ENCODE measurements around the gene OR51B5. TPM values are rescaled to one million over a fixed set of nuclear protein-coding genes. Genes with fewer than 3 reads are reported as not detected.
A peak's percentile ranks its signal among the peaks of the same experiment; 100 is the strongest.
"Not testable (repeated sequence)": the region's sequence is repeated elsewhere in the genome, so short reads cannot be mapped to it uniquely, and the experiment has no call there.

OR51B5 gene
- total and polyA plus RNA-seq, 2 experiments from 2014 or later: not detected

- not testable (repeated sequence) for DNase-seq (ENCODE audit: low spot score); H4K20me1 ChIP-seq (replicated peaks; ENCODE audit: insufficient read depth); H3K27me3 ChIP-seq (ENCODE audit: insufficient read depth); H3K4me3 ChIP-seq; H3K9me2 ChIP-seq (ENCODE audit: insufficient read depth); H3K27me3 Mint-ChIP-seq (ENCODE audit: insufficient read depth, low read depth, poor library complexity); H3K9me3 Mint-ChIP-seq; H2AFZ ChIP-seq; ATAC-seq; H3K4me2 ChIP-seq; H3K4me1 Mint-ChIP-seq; H3K79me2 ChIP-seq (replicated peaks; ENCODE audit: insufficient read depth); H3K4me3 Mint-ChIP-seq; H3F3A ChIP-seq (replicated peaks; ENCODE audit: low read depth); H3K36me3 ChIP-seq (ENCODE audit: insufficient read depth); H3K27ac ChIP-seq (ENCODE audit: low read depth); H3K36me3 Mint-ChIP-seq (ENCODE audit: low read depth)
- H3K27ac Mint-ChIP-seq: 0 out of 2 replicates have a peak overlapping the region, but pooled peaks have one; percentile 38
- peaks cover 20% of the 10 kb centered on the region for H3K4me1 ChIP-seq (ENCODE audit: insufficient read depth)
- peak in 1 of 2 experiments; percentile 40; a peak in 2 of 4 replicates for TF ChIP-seq CTCF (conservative IDR thresholded peaks at IDR 0.05; ENCODE audit: low read depth in 2 of 2)
Observed at GRCh38 chr11:5366365-5366764, 23.0 kb upstream of the OR51B5 start.

- Histone ChIP-seq H3K4me1 (ENCODE audit: insufficient read depth) (peaks cover 17% of the 10 kb centered on the region), H3K4me3 (no peak overlapping the region), H2AFZ (no peak overlapping the region), H3F3A (replicated peaks; ENCODE audit: low read depth) (no peaks in the 10 kb centered on the region), H3K27me3 (ENCODE audit: insufficient read depth) (no peaks in the 10 kb centered on the region), H3K4me2 (no peak overlapping the region), H4K20me1 (replicated peaks; ENCODE audit: insufficient read depth) (no peaks in the 10 kb centered on the region), H3K9me2 (ENCODE audit: insufficient read depth) (no peaks in the 10 kb centered on the region), H3K79me2 (replicated peaks; ENCODE audit: insufficient read depth) (no peaks in the 10 kb centered on the region), H3K27ac (ENCODE audit: low read depth) (no peak overlapping the region), H3K36me3 (ENCODE audit: insufficient read depth) (no peaks in the 10 kb centered on the region)
- H3K9me3 Mint-ChIP-seq: peaks cover 4% of the 10 kb centered on the region; the same call in 1 of the 3 replicates
- H3K36me3 Mint-ChIP-seq (ENCODE audit: low read depth): no peaks in the 10 kb centered on the region
- no peak overlapping the region for H3K4me3 Mint-ChIP-seq
- H3K27ac Mint-ChIP-seq: no peak overlapping the region
- ATAC-seq (no peak), DNase-seq (ENCODE audit: low spot score) (no peak)
- peaks cover 2% of the 10 kb centered on the region for H3K27me3 Mint-ChIP-seq (ENCODE audit: insufficient read depth, low read depth, poor library complexity)
- peaks cover 8% of the 10 kb centered on the region; the same call in 2 of the 3 replicates for H3K4me1 Mint-ChIP-seq
- no peak for TF ChIP-seq CTCF (conservative IDR thresholded peaks at IDR 0.05; ENCODE audit: low read depth in 2 of 2)
- TF ChIP-seq CREB1 (CRISPR knock-in tag; IDR thresholded peaks at IDR 0.05; ENCODE audit: low read depth): no peak
- no peak for TF ChIP-seq POLR2AphosphoS5 (IDR thresholded peaks at IDR 0.05; ENCODE audit: low read depth)
- no peak for TF ChIP-seq ZNF331 (CRISPR knock-in tag; IDR thresholded peaks at IDR 0.05; ENCODE audit: low read depth)
- TF ChIP-seq REST (IDR thresholded peaks at IDR 0.05; ENCODE audit: unreplicated experiment): no peak
- no peak for TF ChIP-seq ZNF462 (CRISPR knock-in tag; IDR thresholded peaks at IDR 0.05)
- no peak for TF ChIP-seq JUNB (IDR thresholded peaks at IDR 0.05; ENCODE audit: unreplicated experiment)
- TF ChIP-seq EZH2 (IDR thresholded peaks at IDR 0.05; ENCODE audit: low read depth, unreplicated experiment): no peak
Observed at GRCh38 chr11:5364214-5364613, 20.9 kb upstream of the OR51B5 start.
